ENCODE results near the gene ALOXE3. TPM values are rescaled to one million over a fixed set of nuclear protein-coding genes. Genes with fewer than 3 reads are reported as not detected.

ALOXE3 gene
- total RNA-seq, 1 experiment from 2014 or later, result 0.13 TPM

GRCh38 chr17:8122422-8122923 is 4.2 kb upstream of the ALOXE3 start:
- no peak overlapping the region for H3K23ac ChIP-seq (ENCODE audit: insufficient read length, low read depth, low read length)
- H3K79me2 ChIP-seq (ENCODE audit: insufficient read depth, low read length), result no peaks in the 10 kb centered on the region
- H4K91ac ChIP-seq (ENCODE audit: insufficient read length, low read depth, low read length), result no peak overlapping the region
- H3T11ph ChIP-seq (ENCODE audit: low read length), result no peak overlapping the region
- H3K27me3 ChIP-seq (ENCODE audit: insufficient read depth, low read length), result peaks cover 36% of the 10 kb centered on the region
- H3K4me2 ChIP-seq (ENCODE audit: insufficient read depth, insufficient read length, low read length), result peak overlapping the region; percentile 66
- DNase-seq, result peak; percentile 75
- no peak overlapping the region for H3K18ac ChIP-seq (ENCODE audit: insufficient read length, low read depth, low read length)
- H2BK12ac ChIP-seq (ENCODE audit: insufficient read length, low read depth, low read length), result no peak overlapping the region
- H2BK120ac ChIP-seq (ENCODE audit: low read depth, low read length, poor library complexity, severe bottlenecking), result no peak overlapping the region
- TF ChIP-seq CTCF (conservative IDR thresholded peaks at IDR 0.05), result no peak
- Mint-ChIP-seq H3K27me3 (ENCODE audit: low read depth) (peaks cover 82% of the 10 kb centered on the region), H3K4me3 (peak overlapping the region; percentile 91 to 93), H3K27ac (peak overlapping the region in 1 of 3 experiments; percentile 50; a peak in 1 of 7 replicates), H3K9me3 (peaks cover 4 to 12% of the 10 kb centered on the region in 2 experiments; a peak in 4 of 5 replicates), H3K4me1 (peaks cover 46 to 51% of the 10 kb centered on the region in 2 experiments), H3K36me3 (ENCODE audit: insufficient read depth in 1 of 3, low read depth in 3 of 3) (no peaks in the 10 kb centered on the region; a peak in 2 of 7 replicates)
- no peak overlapping the region for H3K9ac ChIP-seq (ENCODE audit: extremely low read depth, insufficient read length, low read length)
- H3K23me2 ChIP-seq (ENCODE audit: insufficient read length, low read depth, low read length, poor library complexity, severe bottlenecking), result peaks cover 60% of the 10 kb centered on the region
- no peaks in the 10 kb centered on the region for H4K20me1 ChIP-seq (ENCODE audit: control insufficient read depth, insufficient read depth, insufficient read length)
- no peaks in the 10 kb centered on the region; the same call in 1 of the 2 replicates for H3K4me1 ChIP-seq (ENCODE audit: insufficient read depth, low read length)
- H3K56ac ChIP-seq (ENCODE audit: insufficient read length, low read depth, low read length), result no peak overlapping the region
- H2AFZ ChIP-seq (ENCODE audit: low read length), result no peak overlapping the region
- no CpG with 5 or more reads among the region's 29 CpGs for WGBS (ENCODE audit: extremely low coverage, insufficient read length, low lambda C conversion rate)
- no peak overlapping the region for H3K14ac ChIP-seq (ENCODE audit: insufficient read depth, low read length)
- H3K4ac ChIP-seq (ENCODE audit: low read depth, low read length), result no peak overlapping the region
- H3K79me1 ChIP-seq (ENCODE audit: insufficient read depth, low read depth, low read length, poor library complexity, severe bottlenecking), result no peaks in the 10 kb centered on the region
- H2BK5ac ChIP-seq (ENCODE audit: insufficient read length, low read length), result no peak overlapping the region
- H2AK5ac ChIP-seq (ENCODE audit: insufficient read length, low read length), result no peak overlapping the region
- H2BK20ac ChIP-seq (ENCODE audit: low read depth, low read length, poor library complexity, severe bottlenecking), result no peak overlapping the region
- no peaks in the 10 kb centered on the region for H3K9me3 ChIP-seq (ENCODE audit: control insufficient read depth, low read depth, low read length)
- H2BK15ac ChIP-seq (ENCODE audit: low read depth, low read length), result no peak overlapping the region
- no peak overlapping the region for H4K5ac ChIP-seq (ENCODE audit: insufficient read length, low read depth, low read length)
- no peak overlapping the region for H4K8ac ChIP-seq (replicated peaks; ENCODE audit: insufficient read length, low read depth, low read length)
- no peak overlapping the region for H3K27ac ChIP-seq (ENCODE audit: insufficient read length, low read depth, low read length)

All from H9 (cell line).